HuH-7.5 (cell line): ENCODE results near the gene CELA2A.
"Not testable (repeated sequence)": the region's sequence is repeated elsewhere in the genome, so short reads cannot be mapped to it uniquely, and the experiment has no call there.

ENCODE experiments used
- DNase-seq: peaks from one replicate; pipeline ENCODE4 v3.0.0; 2011; ENCODE audit warnings: low spot score

The CELA2A gene

GRCh38 chr1:15445390-15446122 is 11.0 kb upstream of the CELA2A start:
- DNase-seq, result no peak

GRCh38 chr1:15446212-15446611 is 10.3 kb upstream of the CELA2A start:
- DNase-seq, result no peak

DNA sequence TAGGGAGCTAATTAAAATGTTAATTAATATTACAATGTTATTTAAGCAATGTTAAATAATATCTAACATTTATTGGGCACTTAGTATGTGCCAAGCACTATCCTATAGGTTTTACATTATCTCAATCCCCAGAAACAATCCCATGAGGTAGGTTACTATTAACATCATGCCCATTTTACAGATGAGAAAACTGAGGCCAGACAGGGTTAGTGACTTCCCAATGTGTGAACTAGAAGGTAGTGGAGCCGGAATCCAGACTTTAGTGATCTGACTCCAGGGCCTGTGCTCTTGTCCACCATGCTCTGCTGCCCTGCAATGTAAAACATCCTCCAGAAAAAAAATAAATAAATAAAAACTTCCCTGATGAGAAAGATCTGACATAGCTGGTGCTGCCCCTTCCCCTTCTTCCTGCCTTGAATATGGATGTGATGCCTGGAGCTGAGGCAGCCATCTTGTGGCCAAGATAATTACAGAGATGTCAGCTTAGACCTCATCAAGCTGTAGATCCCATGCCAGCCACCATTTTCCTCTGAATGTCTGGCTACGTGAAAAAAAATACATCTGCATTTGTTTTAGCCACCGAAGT is 7.6 kb upstream of the CELA2A start:
- DNase-seq, result no peak

- DNase-seq, result no peak
These were observed 7.0 kb upstream of the CELA2A start for GRCh38 chr1:15449567-15449966.

DNA sequence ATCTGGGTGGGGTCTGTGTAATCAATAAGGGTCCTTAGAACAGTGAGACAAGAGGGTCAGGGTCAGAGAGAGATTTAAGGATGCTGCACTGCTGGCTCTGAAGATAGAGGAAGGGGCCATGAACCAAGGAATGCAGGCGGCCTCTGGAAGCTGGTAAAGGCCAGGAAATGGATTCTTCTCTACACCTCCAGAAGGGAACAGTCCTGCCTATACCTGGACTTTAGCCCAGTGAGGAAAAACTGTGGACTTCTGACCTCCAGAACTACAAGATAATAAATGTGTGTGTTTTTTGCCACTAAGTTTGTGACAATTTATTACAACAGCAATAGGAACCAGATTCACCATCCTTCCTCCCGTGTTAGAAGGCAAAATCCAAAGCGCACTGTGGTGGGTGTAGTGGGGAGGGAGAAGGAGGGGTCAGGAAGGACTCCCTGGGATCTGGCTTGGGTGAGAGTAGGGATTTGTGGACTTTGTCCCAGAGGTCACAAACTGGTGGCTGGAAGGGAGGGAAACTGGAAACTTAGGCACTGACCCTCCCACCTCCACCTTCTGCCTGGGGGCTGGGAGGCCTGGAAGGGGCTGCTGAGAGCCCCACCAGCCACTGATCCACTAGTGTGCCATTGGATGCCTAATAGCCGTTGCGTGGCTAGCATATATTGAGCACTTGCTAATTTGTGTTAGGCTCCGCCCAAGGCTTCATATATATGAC is 5.4 kb upstream of the CELA2A start:
- no peak for DNase-seq

DNA sequence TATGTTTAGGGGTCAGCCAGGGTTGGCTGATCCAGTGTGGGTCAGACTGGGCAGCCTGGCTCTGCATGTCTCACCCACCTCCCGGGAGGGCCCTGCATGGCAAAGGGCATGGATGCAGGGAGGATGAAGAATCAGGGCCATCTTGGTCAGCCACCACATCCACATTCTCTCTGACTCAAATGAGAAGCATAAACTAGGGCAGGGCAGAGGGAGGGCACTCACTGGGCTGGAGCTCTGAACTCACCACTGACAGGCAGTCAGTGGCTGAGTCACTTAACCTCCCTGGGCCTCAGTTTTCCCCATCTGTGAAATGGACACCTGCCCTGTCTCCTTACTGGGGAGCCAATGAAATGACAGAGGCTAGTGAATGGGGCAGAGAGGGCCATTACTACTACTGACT is 4.3 kb upstream of the CELA2A start:
- DNase-seq, result no peak

- no peak for DNase-seq
These were observed 3.5 kb upstream of the CELA2A start for GRCh38 chr1:15452866-15453571.

DNA sequence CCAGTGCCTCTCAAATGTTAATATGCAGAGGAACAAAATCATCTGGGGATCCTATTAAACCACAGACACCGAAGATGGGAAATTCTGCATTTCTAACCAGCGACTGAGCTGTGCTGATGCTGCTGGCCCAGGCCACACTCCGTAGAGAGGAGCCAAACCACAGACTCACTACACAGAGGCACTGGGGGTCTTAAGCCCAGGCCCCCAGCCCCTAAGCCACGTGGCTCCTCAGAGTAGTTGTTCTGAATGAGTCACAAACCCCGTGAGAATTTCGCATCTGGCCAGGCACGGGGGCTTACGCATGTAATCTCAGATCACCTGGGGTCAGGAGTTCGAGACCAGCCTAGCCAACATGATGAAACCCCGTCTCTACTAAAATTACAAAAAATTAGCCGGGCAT is 2.8 kb upstream of the CELA2A start:
- no peak for DNase-seq

- no peak for DNase-seq
These were observed 2.3 kb upstream of the CELA2A start for GRCh38 chr1:15454256-15454655.

- no peak for DNase-seq
These were observed 1.0 kb upstream of the CELA2A start for GRCh38 chr1:15455522-15455921.

DNA sequence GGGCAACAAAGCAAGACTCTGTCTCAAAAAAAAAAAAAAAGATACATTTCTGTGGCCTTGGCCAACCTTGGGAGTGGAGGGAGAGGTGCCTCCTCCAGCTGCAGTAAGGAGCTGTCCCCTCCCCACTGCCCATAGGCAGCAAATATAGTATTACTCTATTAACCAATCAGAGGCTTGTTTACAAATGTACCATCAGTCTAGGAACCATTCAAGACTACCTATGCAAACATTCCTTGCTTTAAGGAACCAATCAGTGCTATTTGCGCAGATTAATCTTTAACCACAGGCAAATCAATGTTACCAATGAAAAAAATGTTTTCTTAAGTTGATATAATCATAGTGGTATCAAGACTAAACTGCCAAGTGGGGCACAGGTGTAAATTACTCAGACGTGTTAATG is 1.1 kb downstream of the CELA2A start:
- DNase-seq, result no peak

DNA sequence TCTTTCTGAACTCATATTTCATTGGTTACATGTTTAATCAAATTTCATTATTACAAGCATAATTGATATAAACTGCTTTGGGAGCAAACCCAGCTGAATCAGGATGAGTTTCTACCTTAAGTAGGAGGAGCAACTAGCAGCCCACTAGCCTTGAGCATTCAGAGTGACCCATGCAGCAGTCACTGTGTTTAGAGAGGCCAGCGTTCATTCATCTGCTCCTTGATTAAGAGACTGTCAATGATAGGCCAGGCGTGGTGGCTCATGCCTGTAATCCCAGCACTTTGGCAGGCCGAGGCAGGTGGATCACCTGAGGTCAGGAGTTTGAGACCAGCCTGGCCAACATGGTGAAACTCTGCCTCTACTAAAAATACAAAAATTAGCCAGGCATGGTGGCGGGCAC is 1.9 kb downstream of the CELA2A start:
- not testable (repeated sequence) for DNase-seq

GRCh38 chr1:15459771-15460707 is 3.5 kb downstream of the CELA2A start:
- DNase-seq, result no peak

- no peak for DNase-seq
These were observed 4.2 kb downstream of the CELA2A start for GRCh38 chr1:15460708-15461095.

- DNase-seq, result not testable (repeated sequence)
These were observed 6.7 kb downstream of the CELA2A start for GRCh38 chr1:15463064-15463800.

- not testable (repeated sequence) for DNase-seq
These were observed 7.4 kb downstream of the CELA2A start for GRCh38 chr1:15463926-15464322.

DNA sequence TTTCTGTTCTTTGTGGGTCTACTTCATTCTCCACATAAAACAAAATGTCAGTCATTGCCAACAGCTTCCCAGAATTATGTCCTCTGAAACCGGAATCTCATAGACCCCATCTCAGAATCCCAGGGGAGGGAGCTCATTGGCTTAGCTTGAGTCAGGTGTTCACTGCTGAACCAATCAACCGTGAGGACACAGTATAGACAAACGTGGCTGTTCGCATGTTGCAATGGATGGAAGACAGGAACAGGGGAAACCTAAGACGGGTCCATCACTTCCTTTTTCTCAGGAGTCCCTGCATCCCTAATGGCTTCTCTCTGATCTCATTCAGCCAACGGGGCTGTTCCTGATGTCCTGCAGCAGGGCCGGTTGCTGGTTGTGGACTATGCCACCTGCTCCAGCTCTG is 9.1 kb downstream of the CELA2A start:
- no peak for DNase-seq

DNA sequence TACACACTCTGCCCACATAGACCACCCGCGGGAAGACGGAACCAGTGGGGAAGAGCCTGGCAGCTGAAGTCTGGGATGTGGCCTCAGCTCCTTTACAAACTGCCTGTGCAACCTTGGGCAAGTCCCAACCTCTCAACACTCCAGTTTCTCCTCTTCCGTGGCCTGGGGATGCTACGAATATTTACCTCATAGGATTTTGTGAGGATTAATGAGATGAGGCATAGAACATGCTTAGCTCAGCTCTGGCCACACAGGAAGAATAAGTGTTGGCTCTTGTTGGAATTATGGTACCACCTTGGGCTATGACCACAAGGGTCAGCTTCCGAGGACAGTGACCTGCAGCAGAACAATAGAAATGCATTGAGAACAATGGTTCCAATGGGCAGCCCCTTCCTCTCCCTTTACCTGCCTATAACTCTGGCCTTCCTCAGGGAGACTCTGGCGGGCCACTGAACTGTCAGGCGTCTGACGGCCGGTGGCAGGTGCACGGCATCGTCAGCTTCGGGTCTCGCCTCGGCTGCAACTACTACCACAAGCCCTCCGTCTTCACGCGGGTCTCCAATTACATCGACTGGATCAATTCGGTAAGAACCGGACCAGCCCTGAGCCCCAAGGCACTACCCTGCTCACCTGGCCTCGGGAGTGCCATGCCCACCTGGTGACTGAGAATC is 10.6 kb downstream of the CELA2A start:
- not testable (repeated sequence) for DNase-seq

DNA sequence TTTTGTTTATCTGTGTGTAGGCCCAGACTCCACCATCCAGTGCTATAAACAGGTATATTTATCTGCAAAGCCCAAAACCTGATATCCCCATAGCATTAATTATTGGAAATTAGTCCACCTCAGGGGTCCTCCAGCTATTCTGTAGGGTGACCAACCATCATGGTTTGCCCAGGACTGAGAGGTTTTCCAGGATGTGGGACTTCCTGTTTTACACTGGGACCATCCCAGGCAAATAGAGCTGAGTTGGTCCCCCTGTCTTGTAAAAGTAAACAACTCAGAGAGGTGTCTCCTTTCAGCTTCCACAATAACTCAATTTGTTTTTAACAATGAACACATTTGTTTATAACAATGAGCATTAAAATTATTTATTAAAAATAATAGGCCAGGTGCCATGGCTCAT is 11.6 kb downstream of the CELA2A start:
- DNase-seq, result no peak

DNA sequence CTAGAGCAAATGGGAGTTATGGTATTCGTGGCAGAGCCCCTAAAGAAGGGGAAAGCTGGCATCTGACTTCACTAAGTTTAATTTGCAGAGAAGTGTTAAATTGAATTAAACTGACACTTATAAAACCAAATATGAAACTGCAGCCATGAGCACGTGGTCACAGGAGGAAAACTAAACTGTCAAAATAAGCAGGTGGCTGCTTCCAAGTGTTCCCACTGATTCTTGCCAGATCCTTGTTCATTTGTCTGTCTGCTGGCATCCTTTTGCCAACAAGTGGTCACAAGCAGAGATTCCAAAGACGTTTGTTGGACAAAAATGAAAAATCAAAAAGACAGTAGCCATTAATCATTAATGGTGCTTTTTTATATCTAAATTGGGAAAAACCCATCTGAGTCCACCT is 12.8 kb downstream of the CELA2A start:
- no peak for DNase-seq
